Measurements from ENCODE around the gene BBX.

GRCh38 chr3:107745354-107745753, 222.6 kb downstream of the BBX start:
- TF ChIP-seq CTCF (IDR thresholded peaks at IDR 0.05; ENCODE audit: poor library complexity, severe bottlenecking) = no peak
- no peak for TF ChIP-seq REST (IDR thresholded peaks at IDR 0.05; ENCODE audit: borderline replicate concordance)
- TF ChIP-seq POLR2AphosphoS5 (IDR thresholded peaks at IDR 0.05) = no peak
- TF ChIP-seq MXI1 (conservative IDR thresholded peaks at IDR 0.05; ENCODE audit: poor library complexity, severe bottlenecking) = no peak

All from neural cell (in vitro differentiated cells).